K562 (cell line): ENCODE data around the gene RELL2. TPM values are rescaled to one million over a fixed set of nuclear protein-coding genes. Genes with fewer than 3 reads are reported as not detected.

Experiments used
- ARID1B ChIP-seq: fragments of 450-650 bp; IDR thresholded peaks from 2 replicates; pipeline ENCODE4 v1.6.1; 2016; ENCODE audit warnings: antibody characterized with exemption, mild to moderate bottlenecking, inconsistent platforms
- ATF7 ChIP-seq: fragments of 450-650 bp; IDR thresholded peaks from 2 replicates; pipeline ENCODE4 v1.7.1; 2014; ENCODE audit warnings: mild to moderate bottlenecking, moderate library complexity
- FOXP4 ChIP-seq: sonication (generic); formaldehyde crosslinking; IDR thresholded peaks from 2 replicates; pipeline ENCODE4 v1.8.0; 2022; ENCODE audit warnings: mild to moderate bottlenecking, missing genetic modification reagents, borderline replicate concordance
- HEY1 ChIP-seq: fragments of 250-450 bp; sonication (Bioruptor Pico); IDR thresholded peaks from 2 replicates; pipeline ENCODE4 v1.5.0; 2020; ENCODE audit warnings: mild to moderate bottlenecking, moderate library complexity, borderline replicate concordance
- IFI16 ChIP-seq: fragments of 250-450 bp; sonication (Bioruptor Pico); IDR thresholded peaks from 2 replicates; pipeline ENCODE4 v2.1.2; 2022; ENCODE audit warnings: mild to moderate bottlenecking, inconsistent platforms
- ILF3 ChIP-seq: fragments of 450-650 bp; IDR thresholded peaks from 2 replicates; pipeline ENCODE4 v1.6.1; 2018; ENCODE audit warnings: antibody characterized with exemption, mild to moderate bottlenecking, moderate library complexity, borderline replicate concordance
- MCM7 ChIP-seq, 2 experiments: fragments of 450-650 bp; IDR thresholded peaks; 2 replicates each; pipeline ENCODE4 v1.6.1; 2016 to 2018
- MTA3 ChIP-seq: fragments of 450-650 bp; formaldehyde crosslinking; IDR thresholded peaks from 2 replicates; pipeline ENCODE4 v1.6.1; 2017; ENCODE audit warnings: mild to moderate bottlenecking, borderline replicate concordance
- NFE2 ChIP-seq: IDR thresholded peaks from 2 replicates; pipeline ENCODE4 v1.6.1; 2014; ENCODE audit warnings: antibody characterized with exemption, low read depth
- PHB2 ChIP-seq: fragments of 450-650 bp; IDR thresholded peaks from 2 replicates; pipeline ENCODE4 v1.6.1; 2017; ENCODE audit warnings: low read depth
- RBM14 ChIP-seq: fragments of 200-400 bp; formaldehyde crosslinking; IDR thresholded peaks from 2 replicates; pipeline ENCODE4 v1.6.1; 2018; ENCODE audit warnings: low read depth, mild to moderate bottlenecking, low read length, moderate library complexity, borderline replicate concordance; ENCODE audit not compliant: insufficient read depth
- SMARCA5 ChIP-seq: fragments of 450-650 bp; IDR thresholded peaks from 2 replicates; pipeline ENCODE4 v1.6.1; 2016
- SPI1 ChIP-seq: IDR thresholded peaks from 2 replicates; pipeline ENCODE4 v1.6.1; 2011; ENCODE audit warnings: low read depth, low read length, control low read depth, borderline replicate concordance
- SREBF1 ChIP-seq: fragments of 150-350 bp; IDR thresholded peaks from 2 replicates; pipeline ENCODE4 v1.6.1; 2014; ENCODE audit warnings: antibody characterized with exemption, low read depth, low read length, borderline replicate concordance
- ZNF133 ChIP-seq: fragments of 250-450 bp; sonication (Bioruptor Pico); IDR thresholded peaks from 2 replicates; pipeline ENCODE4 v1.4.0; 2020; ENCODE audit warnings: mild to moderate bottlenecking
- ZNF512 ChIP-seq: IDR thresholded peaks from 2 replicates; pipeline ENCODE4 v1.6.1; 2016; ENCODE audit warnings: missing genetic modification characterization, missing compliant biosample characterization
- polyA plus RNA-seq, 8 experiments: library from polyadenylated mRNA; depleted of rRNA in 4 of 8; stranded (reverse) in 5 of 8; unstranded in 3 of 8; fragments of >200 nt; fragmentation: Nextera tagmentation in 2 of 8; fragmentation: Illumina TruSeq in 1 of 8; extraction: Ambion mirVana in 2 of 8; extraction: Trizol in 1 of 8; gene quantifications; 2 replicates each; pipeline versions ENCODE4 v1.2.1 to v1.2.3, GENCODE V29; 2011 to 2014; ENCODE audit warnings: inconsistent platforms in 1 of 8, missing spikeins in 1 of 8
- total RNA-seq, 7 experiments: library from RNA; depleted of rRNA in 6 of 7; stranded (reverse); fragments of >200 nt in 6 of 7; fragmentation: Illumina TruSeq in 2 of 7; extraction: Trizol in 2 of 7; gene quantifications; 2 replicates each; pipeline versions ENCODE4 v1.2.1 to v1.2.3, GENCODE V29; 2011 to 2021; ENCODE audit warnings: low replicate concordance in 1 of 7
- TF ChIP-seq, protein P1 (sequence below), 2 experiments: fragments of 450-650 bp; conservative IDR thresholded peaks; 2 replicates each; pipeline ENCODE4 v1.6.1; 2017; ENCODE audit warnings: mild to moderate bottlenecking in 2 of 2, moderate library complexity in 2 of 2
- TF ChIP-seq, protein P2 (sequence below), 2 experiments: fragments of 450-650 bp in 1 of 2; sonication (generic) in 1 of 2; formaldehyde crosslinking in 1 of 2; IDR thresholded peaks in 1 of 2; conservative IDR thresholded peaks in 1 of 2; 2 replicates each; pipeline versions ENCODE4 v1.6.1 to v1.8.1; 2016 to 2023; ENCODE audit warnings: mild to moderate bottlenecking in 2 of 2, moderate library complexity in 2 of 2, inconsistent platforms in 1 of 2, missing genetic modification reagents in 1 of 2
- TF ChIP-seq, protein P3 (sequence below): fragments of 250-450 bp; sonication (Bioruptor Pico); IDR thresholded peaks from 2 replicates; pipeline ENCODE4 v1.4.0; 2020; ENCODE audit warnings: mild to moderate bottlenecking, moderate library complexity, borderline replicate concordance

RELL2 gene
- total and polyA plus RNA-seq, 9 of the 15 experiments (the other 6 are each of a cell fraction or from before 2014, with no cell fraction given), result 0.06 to 36.0 (median 14.3) TPM

GRCh38 chr5:141657937-141658545 lies 21.2 kb downstream of the RELL2 start (continued):
- TF ChIP-seq PHB2, result no peak
- peak; percentile 55; the same call in 1 of the 2 replicates for TF ChIP-seq ATF7
- TF ChIP-seq SPI1, result peak; percentile 52
- no peak for TF ChIP-seq ILF3
- no peak for TF ChIP-seq MTA3
- TF ChIP-seq, protein P1, sequence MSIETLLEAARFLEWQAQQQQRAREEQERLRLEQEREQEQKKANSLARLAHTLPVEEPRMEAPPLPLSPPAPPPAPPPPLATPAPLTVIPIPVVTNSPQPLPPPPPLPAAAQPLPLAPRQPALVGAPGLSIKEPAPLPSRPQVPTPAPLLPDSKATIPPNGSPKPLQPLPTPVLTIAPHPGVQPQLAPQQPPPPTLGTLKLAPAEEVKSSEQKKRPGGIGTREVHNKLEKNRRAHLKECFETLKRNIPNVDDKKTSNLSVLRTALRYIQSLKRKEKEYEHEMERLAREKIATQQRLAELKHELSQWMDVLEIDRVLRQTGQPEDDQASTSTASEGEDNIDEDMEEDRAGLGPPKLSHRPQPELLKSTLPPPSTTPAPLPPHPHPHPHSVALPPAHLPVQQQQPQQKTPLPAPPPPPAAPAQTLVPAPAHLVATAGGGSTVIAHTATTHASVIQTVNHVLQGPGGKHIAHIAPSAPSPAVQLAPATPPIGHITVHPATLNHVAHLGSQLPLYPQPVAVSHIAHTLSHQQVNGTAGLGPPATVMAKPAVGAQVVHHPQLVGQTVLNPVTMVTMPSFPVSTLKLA (conservative IDR thresholded peaks at IDR 0.05), result 0 out of 4 replicates have a peak, but pooled peaks of 1 of the 2 experiments have one; percentile 22
- TF ChIP-seq NFE2, result peak; percentile 15; the same call in 1 of the 2 replicates
- TF ChIP-seq ARID1B, result peak; percentile 69
- no peak for TF ChIP-seq RBM14
- no peak for TF ChIP-seq HEY1
- TF ChIP-seq SREBF1, result no peak
- TF ChIP-seq, protein P2, sequence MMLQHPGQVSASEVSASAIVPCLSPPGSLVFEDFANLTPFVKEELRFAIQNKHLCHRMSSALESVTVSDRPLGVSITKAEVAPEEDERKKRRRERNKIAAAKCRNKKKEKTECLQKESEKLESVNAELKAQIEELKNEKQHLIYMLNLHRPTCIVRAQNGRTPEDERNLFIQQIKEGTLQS (IDR thresholded peaks at IDR 0.05), result peak; percentile 98
- TF ChIP-seq, protein P2 (CRISPR knock-in tag; conservative IDR thresholded peaks at IDR 0.05), result peak; percentile 78; the same call in 1 of the 2 replicates
- TF ChIP-seq IFI16 (CRISPR knock-in tag), result no peak
- TF ChIP-seq ZNF512, result no peak
- no peak for TF ChIP-seq MCM7 (IDR thresholded peaks at IDR 0.05)
- no peak for TF ChIP-seq FOXP4 (CRISPR knock-in tag)
- no peak for TF ChIP-seq SMARCA5
- TF ChIP-seq ZNF133 (CRISPR knock-in tag), result no peak
- TF ChIP-seq, protein P3, sequence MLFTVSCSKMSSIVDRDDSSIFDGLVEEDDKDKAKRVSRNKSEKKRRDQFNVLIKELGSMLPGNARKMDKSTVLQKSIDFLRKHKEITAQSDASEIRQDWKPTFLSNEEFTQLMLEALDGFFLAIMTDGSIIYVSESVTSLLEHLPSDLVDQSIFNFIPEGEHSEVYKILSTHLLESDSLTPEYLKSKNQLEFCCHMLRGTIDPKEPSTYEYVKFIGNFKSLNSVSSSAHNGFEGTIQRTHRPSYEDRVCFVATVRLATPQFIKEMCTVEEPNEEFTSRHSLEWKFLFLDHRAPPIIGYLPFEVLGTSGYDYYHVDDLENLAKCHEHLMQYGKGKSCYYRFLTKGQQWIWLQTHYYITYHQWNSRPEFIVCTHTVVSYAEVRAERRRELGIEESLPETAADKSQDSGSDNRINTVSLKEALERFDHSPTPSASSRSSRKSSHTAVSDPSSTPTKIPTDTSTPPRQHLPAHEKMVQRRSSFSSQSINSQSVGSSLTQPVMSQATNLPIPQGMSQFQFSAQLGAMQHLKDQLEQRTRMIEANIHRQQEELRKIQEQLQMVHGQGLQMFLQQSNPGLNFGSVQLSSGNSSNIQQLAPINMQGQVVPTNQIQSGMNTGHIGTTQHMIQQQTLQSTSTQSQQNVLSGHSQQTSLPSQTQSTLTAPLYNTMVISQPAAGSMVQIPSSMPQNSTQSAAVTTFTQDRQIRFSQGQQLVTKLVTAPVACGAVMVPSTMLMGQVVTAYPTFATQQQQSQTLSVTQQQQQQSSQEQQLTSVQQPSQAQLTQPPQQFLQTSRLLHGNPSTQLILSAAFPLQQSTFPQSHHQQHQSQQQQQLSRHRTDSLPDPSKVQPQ (CRISPR knock-in tag), result no peak
